Smooth muscle cell (in vitro differentiated cells): Measurements from ENCODE around the gene RNF217. TPM values are rescaled to one million over a fixed set of nuclear protein-coding genes. Genes with fewer than 3 reads are reported as not detected.

Experiments
- DNase-seq: peaks from one replicate; lab custom pipeline; 2025; ENCODE audit not compliant: unreplicated experiment; lab: John Stamatoyannopoulos, UW
- H2AFZ ChIP-seq: fragments of 200-600 bp; sonication (generic); 2 replicates; pipeline ENCODE4 v1.6.0; 2016; ENCODE audit warnings: antibody characterized with exemption, low read depth, mild to moderate bottlenecking
- H3F3A ChIP-seq: fragments of 200-600 bp; sonication (generic); 2 replicates; pipeline ENCODE4 v1.6.0; 2017; ENCODE audit warnings: antibody characterized with exemption, low read depth
- H3K27ac ChIP-seq: fragments of 200-600 bp; sonication (generic); 2 replicates; pipeline ENCODE4 v1.5.1; 2016; ENCODE audit warnings: low read depth, mild to moderate bottlenecking
- H3K27me3 ChIP-seq: fragments of 200-600 bp; sonication (generic); 2 replicates; pipeline ENCODE4 v1.6.1; 2016; ENCODE audit warnings: low read depth, mild to moderate bottlenecking
- H3K36me3 ChIP-seq: fragments of 200-600 bp; sonication (generic); 2 replicates; pipeline ENCODE4 v1.5.1; 2016; ENCODE audit warnings: low read depth
- H3K4me1 ChIP-seq: fragments of 200-600 bp; sonication (generic); 2 replicates; pipeline ENCODE4 v1.5.1; 2016; ENCODE audit warnings: low read depth
- H3K4me2 ChIP-seq: fragments of 200-600 bp; sonication (generic); 2 replicates; pipeline ENCODE4 v1.6.0; 2016; ENCODE audit warnings: mild to moderate bottlenecking
- H3K4me3 ChIP-seq: fragments of 200-600 bp; sonication (generic); 2 replicates; pipeline ENCODE4 v1.5.1; 2016; ENCODE audit warnings: mild to moderate bottlenecking
- H3K79me2 ChIP-seq: fragments of 200-600 bp; sonication (generic); 2 replicates; pipeline ENCODE4 v1.6.0; 2016; ENCODE audit warnings: low read depth, mild to moderate bottlenecking
- H3K9ac ChIP-seq: fragments of 200-600 bp; sonication (generic); 2 replicates; pipeline ENCODE4 v1.6.0; 2016; ENCODE audit warnings: low read depth
- H3K9me3 ChIP-seq: fragments of 200-600 bp; sonication (generic); replicated peaks from 2 replicates; pipeline ENCODE4 v1.5.1; 2016; ENCODE audit warnings: low read depth
- H4K20me1 ChIP-seq: fragments of 200-600 bp; sonication (generic); 2 replicates; pipeline ENCODE4 v1.6.0; 2016; ENCODE audit warnings: low read depth
- polyA plus RNA-seq: library from polyadenylated mRNA; unstranded; fragments of >200 nt; fragmentation: Nextera tagmentation; extraction: Ambion mirVana; gene quantifications from 2 replicates; pipeline ENCODE4 v1.2.1, GENCODE V29; 2016
- total RNA-seq: library from RNA; depleted of rRNA; stranded (reverse); fragments of >200 nt; gene quantifications from 2 replicates; pipeline ENCODE4 v1.2.3, GENCODE V29; 2014
- TF ChIP-seq, protein P1 (sequence below): fragments of 200-600 bp; sonication (generic); IDR thresholded peaks from 2 replicates; pipeline ENCODE4 v1.5.1; 2017; ENCODE audit warnings: borderline replicate concordance, mild to moderate bottlenecking, antibody characterized with exemption; ENCODE audit not compliant: insufficient read depth, poor library complexity, severe bottlenecking

Gene RNF217
- total and polyA plus RNA-seq, 2 experiments from 2014 or later: 15.6 to 127 TPM

DNA sequence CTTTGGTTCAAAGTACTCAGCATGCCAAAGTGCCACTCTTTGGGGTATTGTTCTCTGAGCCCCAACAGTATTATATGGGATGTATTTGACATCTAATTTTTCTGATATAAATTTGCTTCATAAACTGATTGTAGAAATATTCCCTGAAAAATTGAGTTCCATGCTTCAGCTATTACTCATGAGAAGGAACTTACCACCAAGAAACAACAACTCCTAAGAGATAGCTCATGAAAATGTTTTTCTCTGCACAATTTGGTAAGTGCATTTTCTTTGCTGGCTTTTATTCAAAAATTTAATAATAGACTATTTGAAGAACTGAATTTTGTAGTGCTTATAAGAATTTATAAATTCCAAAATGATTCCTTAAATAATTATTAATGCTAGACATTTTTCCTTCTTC, 178.6 kb downstream of the RNF217 start:
- Histone ChIP-seq H3K9me3 (no peaks in the 10 kb centered on the region), H3K36me3 (no peaks in the 10 kb centered on the region), H3K79me2 (no peaks in the 10 kb centered on the region), H4K20me1 (no peaks in the 10 kb centered on the region), H3F3A (no peaks in the 10 kb centered on the region), H3K4me2 (no peak overlapping the region), H3K4me3 (no peak overlapping the region), H3K27me3 (no peaks in the 10 kb centered on the region), H3K4me1 (no peaks in the 10 kb centered on the region), H3K27ac (no peak overlapping the region), H3K9ac (no peak overlapping the region), H2AFZ (no peak overlapping the region)
- no peak for DNase-seq
- TF ChIP-seq, protein P1, sequence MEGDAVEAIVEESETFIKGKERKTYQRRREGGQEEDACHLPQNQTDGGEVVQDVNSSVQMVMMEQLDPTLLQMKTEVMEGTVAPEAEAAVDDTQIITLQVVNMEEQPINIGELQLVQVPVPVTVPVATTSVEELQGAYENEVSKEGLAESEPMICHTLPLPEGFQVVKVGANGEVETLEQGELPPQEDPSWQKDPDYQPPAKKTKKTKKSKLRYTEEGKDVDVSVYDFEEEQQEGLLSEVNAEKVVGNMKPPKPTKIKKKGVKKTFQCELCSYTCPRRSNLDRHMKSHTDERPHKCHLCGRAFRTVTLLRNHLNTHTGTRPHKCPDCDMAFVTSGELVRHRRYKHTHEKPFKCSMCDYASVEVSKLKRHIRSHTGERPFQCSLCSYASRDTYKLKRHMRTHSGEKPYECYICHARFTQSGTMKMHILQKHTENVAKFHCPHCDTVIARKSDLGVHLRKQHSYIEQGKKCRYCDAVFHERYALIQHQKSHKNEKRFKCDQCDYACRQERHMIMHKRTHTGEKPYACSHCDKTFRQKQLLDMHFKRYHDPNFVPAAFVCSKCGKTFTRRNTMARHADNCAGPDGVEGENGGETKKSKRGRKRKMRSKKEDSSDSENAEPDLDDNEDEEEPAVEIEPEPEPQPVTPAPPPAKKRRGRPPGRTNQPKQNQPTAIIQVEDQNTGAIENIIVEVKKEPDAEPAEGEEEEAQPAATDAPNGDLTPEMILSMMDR: no peak

Other genes starting within 250 kb of the RNF217 start
- gene TPD52L1, start 191.3 kb downstream of the RNF217 start, total RNA-seq: 44.5 and 65.8 TPM in 2 replicates
- gene TPD52L1, start 191.3 kb downstream of the RNF217 start, polyA plus RNA-seq: 15.3 and 38.5 TPM in 2 replicates